RWPE2 (cell line): ENCODE results near the gene DHX9.
A peak's percentile ranks its signal among the peaks of the same experiment; 100 is the strongest.

Source experiments
- ATAC-seq: fragments of 200-7000 bp; cut with Tn5 transposase; 3 replicates; pipeline ENCODE4 v1.9.1; 2021; ENCODE audit warnings: low read depth
- DNase-seq: peaks from one replicate; pipeline ENCODE4 v3.0.0-alpha.2; 2020; ENCODE audit warnings: low spot score
- H3K27ac ChIP-seq: fragments of 450-650 bp; 2 replicates; pipeline ENCODE4 v1.5.1; 2017; ENCODE audit warnings: mild to moderate bottlenecking; ENCODE audit not compliant: poor library complexity, severe bottlenecking
- H3K27me3 ChIP-seq: fragments of 250-450 bp; sonication (Bioruptor Pico); 2 replicates; pipeline ENCODE4 v1.5.1; 2021; ENCODE audit warnings: mild to moderate bottlenecking, moderate library complexity; ENCODE audit not compliant: insufficient read depth, poor library complexity, severe bottlenecking
- H3K36me3 ChIP-seq: fragments of 250-450 bp; sonication (Bioruptor Pico); 2 replicates; pipeline ENCODE4 v1.5.1; 2020; ENCODE audit warnings: low read depth, mild to moderate bottlenecking, moderate library complexity
- H3K4me1 ChIP-seq: fragments of 250-450 bp; sonication (Bioruptor Pico); 2 replicates; pipeline ENCODE4 v1.5.1; 2021; ENCODE audit warnings: mild to moderate bottlenecking, moderate library complexity; ENCODE audit not compliant: insufficient read depth, poor library complexity, severe bottlenecking
- H3K4me3 ChIP-seq: fragments of 250-450 bp; sonication (Bioruptor Pico); 2 replicates; pipeline ENCODE4 v1.5.1; 2021; ENCODE audit warnings: mild to moderate bottlenecking, moderate library complexity; ENCODE audit not compliant: severe bottlenecking
- H3K9me3 ChIP-seq: fragments of 250-450 bp; sonication (Bioruptor Pico); 2 replicates; pipeline ENCODE4 v1.5.1; 2021; ENCODE audit warnings: mild to moderate bottlenecking, moderate library complexity; ENCODE audit not compliant: severe bottlenecking
- TF ChIP-seq, protein P1 (sequence below): fragments of 450-650 bp; IDR thresholded peaks from one replicate; pipeline ENCODE4 v1.5.1; 2017; ENCODE audit warnings: mild to moderate bottlenecking, moderate library complexity; ENCODE audit not compliant: poor library complexity, severe bottlenecking

Gene DHX9

DNA sequence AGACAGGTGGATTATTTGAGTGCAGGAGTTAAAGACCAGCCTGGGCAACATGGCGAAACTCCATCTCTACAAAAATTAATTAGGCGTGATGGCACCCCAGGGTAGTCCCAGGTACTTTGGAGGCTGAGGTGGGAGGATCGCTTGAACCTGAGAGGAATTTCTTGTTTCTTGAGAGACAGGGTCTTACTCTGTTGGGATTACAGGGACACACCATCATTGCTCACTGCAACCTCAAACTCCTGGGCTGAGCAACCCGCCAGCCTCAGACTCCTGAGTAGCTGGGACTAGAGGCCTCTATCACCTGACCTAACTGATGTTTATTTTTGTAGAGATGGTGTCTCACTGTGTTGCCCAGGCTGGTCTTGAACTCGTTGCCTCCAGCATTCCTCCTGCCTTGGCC, 24.8 kb downstream of the DHX9 start:
- H3K4me1 ChIP-seq = no peaks in the 10 kb centered on the region
- TF ChIP-seq, protein P1, sequence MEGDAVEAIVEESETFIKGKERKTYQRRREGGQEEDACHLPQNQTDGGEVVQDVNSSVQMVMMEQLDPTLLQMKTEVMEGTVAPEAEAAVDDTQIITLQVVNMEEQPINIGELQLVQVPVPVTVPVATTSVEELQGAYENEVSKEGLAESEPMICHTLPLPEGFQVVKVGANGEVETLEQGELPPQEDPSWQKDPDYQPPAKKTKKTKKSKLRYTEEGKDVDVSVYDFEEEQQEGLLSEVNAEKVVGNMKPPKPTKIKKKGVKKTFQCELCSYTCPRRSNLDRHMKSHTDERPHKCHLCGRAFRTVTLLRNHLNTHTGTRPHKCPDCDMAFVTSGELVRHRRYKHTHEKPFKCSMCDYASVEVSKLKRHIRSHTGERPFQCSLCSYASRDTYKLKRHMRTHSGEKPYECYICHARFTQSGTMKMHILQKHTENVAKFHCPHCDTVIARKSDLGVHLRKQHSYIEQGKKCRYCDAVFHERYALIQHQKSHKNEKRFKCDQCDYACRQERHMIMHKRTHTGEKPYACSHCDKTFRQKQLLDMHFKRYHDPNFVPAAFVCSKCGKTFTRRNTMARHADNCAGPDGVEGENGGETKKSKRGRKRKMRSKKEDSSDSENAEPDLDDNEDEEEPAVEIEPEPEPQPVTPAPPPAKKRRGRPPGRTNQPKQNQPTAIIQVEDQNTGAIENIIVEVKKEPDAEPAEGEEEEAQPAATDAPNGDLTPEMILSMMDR = no peak
- ATAC-seq = no peak
- no peak for DNase-seq
- no peaks in the 10 kb centered on the region for H3K9me3 ChIP-seq
- H3K4me3 ChIP-seq = no peak overlapping the region
- no peak overlapping the region for H3K27ac ChIP-seq
- H3K36me3 ChIP-seq = peaks cover 100% of the 10 kb centered on the region
- no peaks in the 10 kb centered on the region for H3K27me3 ChIP-seq

GRCh38 chr1:182867861-182868260, 28.7 kb downstream of the DHX9 start:
- Histone ChIP-seq H3K4me1 (no peaks in the 10 kb centered on the region), H3K36me3 (peaks cover 100% of the 10 kb centered on the region), H3K27me3 (no peaks in the 10 kb centered on the region), H3K9me3 (no peaks in the 10 kb centered on the region), H3K4me3 (no peak overlapping the region), H3K27ac (no peak overlapping the region)
- TF ChIP-seq, protein P1 = no peak
- no peak for ATAC-seq
- DNase-seq = no peak

GRCh38 chr1:182869241-182869666, 30.1 kb downstream of the DHX9 start:
- Histone ChIP-seq H3K36me3 (peaks cover 100% of the 10 kb centered on the region), H3K27me3 (no peaks in the 10 kb centered on the region), H3K4me1 (no peaks in the 10 kb centered on the region), H3K9me3 (no peaks in the 10 kb centered on the region), H3K27ac (peak overlapping the region; percentile 35), H3K4me3 (no peak overlapping the region)
- DNase-seq = no peak
- no peak for ATAC-seq
- TF ChIP-seq, protein P1 = no peak

- DNase-seq (no peak), ATAC-seq (no peak)
- H3K27ac ChIP-seq = no peak overlapping the region
- H3K9me3 ChIP-seq = no peaks in the 10 kb centered on the region
- TF ChIP-seq, protein P1 = no peak
- no peak overlapping the region for H3K4me3 ChIP-seq
- peaks cover 100% of the 10 kb centered on the region for H3K36me3 ChIP-seq
- H3K27me3 ChIP-seq = no peaks in the 10 kb centered on the region
- H3K4me1 ChIP-seq = no peaks in the 10 kb centered on the region
These were observed 33.7 kb downstream of the DHX9 start for GRCh38 chr1:182872881-182873280.

DNA sequence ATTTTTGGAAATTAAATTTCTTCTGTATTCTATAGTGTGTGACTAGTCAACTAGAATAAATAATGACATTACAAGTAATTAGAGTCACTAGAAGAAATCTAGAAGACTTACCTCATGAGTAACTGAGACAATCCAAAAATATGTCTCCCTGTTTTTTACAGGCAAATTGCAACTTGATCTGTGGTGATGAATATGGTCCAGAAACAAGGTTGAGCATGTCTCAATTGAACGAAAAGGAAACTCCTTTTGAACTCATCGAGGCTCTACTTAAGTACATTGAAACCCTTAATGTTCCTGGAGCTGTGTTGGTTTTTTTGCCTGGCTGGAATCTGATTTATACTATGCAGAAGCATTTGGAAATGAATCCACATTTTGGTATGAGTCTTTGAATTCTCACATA, 36.7 kb downstream of the DHX9 start:
- Histone ChIP-seq H3K4me1 (no peaks in the 10 kb centered on the region), H3K27ac (no peak overlapping the region), H3K36me3 (peaks cover 100% of the 10 kb centered on the region), H3K4me3 (no peak overlapping the region), H3K27me3 (no peaks in the 10 kb centered on the region), H3K9me3 (no peaks in the 10 kb centered on the region)
- TF ChIP-seq, protein P1 = no peak
- ATAC-seq = no peak
- no peak for DNase-seq
